HG03432 (cell line): Measurements from ENCODE around the gene NBR1.
"Not testable (repeated sequence)": the region's sequence is repeated elsewhere in the genome, so short reads cannot be mapped to it uniquely, and the experiment has no call there.

Experiments used
- ATAC-seq: cut with Tn5 transposase; IDR thresholded peaks from one replicate; pipeline ENCODE4 v1.9.1; 2021; ENCODE audit warnings: mild to moderate bottlenecking, moderate library complexity; ENCODE audit not compliant: unreplicated experiment

The NBR1 gene

GRCh38 chr17:43213545-43213944 is 42.5 kb downstream of the NBR1 start:
- ATAC-seq: no peak

GRCh38 chr17:43215341-43215740 is 44.3 kb downstream of the NBR1 start:
- no peak for ATAC-seq

GRCh38 chr17:43216369-43216761 is 45.4 kb downstream of the NBR1 start:
- no peak for ATAC-seq

GRCh38 chr17:43216762-43217613 is 46.0 kb downstream of the NBR1 start:
- ATAC-seq: no peak

- no peak for ATAC-seq
These were observed 46.6 kb downstream of the NBR1 start for GRCh38 chr17:43217614-43218087.

- ATAC-seq: no peak
These were observed 48.0 kb downstream of the NBR1 start for GRCh38 chr17:43219001-43219400.

- no peak for ATAC-seq
These were observed 48.8 kb downstream of the NBR1 start for GRCh38 chr17:43219746-43220380.

- no peak for ATAC-seq
These were observed 49.6 kb downstream of the NBR1 start for GRCh38 chr17:43220511-43221125.

GRCh38 chr17:43224146-43224705 is 53.2 kb downstream of the NBR1 start:
- ATAC-seq: no peak

GRCh38 chr17:43226393-43226792 is 55.4 kb downstream of the NBR1 start:
- ATAC-seq: no peak

- ATAC-seq: not testable (repeated sequence)
These were observed 57.2 kb downstream of the NBR1 start, which contains the start of gene CCDC200 for GRCh38 chr17:43228020-43228782. CCDC200 (minus strand) TSS chr17:43228623; CDS start chr17:43228554, 69 bp downstream.

- not testable (repeated sequence) for ATAC-seq
These were observed 60.4 kb downstream of the NBR1 start for GRCh38 chr17:43231205-43232020.

- not testable (repeated sequence) for ATAC-seq
These were observed 61.1 kb downstream of the NBR1 start for GRCh38 chr17:43232021-43232699.

GRCh38 chr17:43233263-43233662 is 62.2 kb downstream of the NBR1 start:
- not testable (repeated sequence) for ATAC-seq

GRCh38 chr17:43233877-43234276 is 62.9 kb downstream of the NBR1 start, which contains the start of gene RNU2-1:
RNU2-1 (minus strand) TSS chr17:43233977.
- not testable (repeated sequence) for ATAC-seq

- not testable (repeated sequence) for ATAC-seq
These were observed 68.6 kb downstream of the NBR1 start for GRCh38 chr17:43239597-43239996.

GRCh38 chr17:43240596-43241352 is 69.8 kb downstream of the NBR1 start:
- not testable (repeated sequence) for ATAC-seq

GRCh38 chr17:43246456-43246855 is 75.4 kb downstream of the NBR1 start:
- not testable (repeated sequence) for ATAC-seq
